HG02642 (cell line): ENCODE data around the gene EFCAB14.

Experiments used
- ATAC-seq: cut with Tn5 transposase; IDR thresholded peaks from one replicate; pipeline ENCODE4 v1.9.1; 2021; ENCODE audit warnings: mild to moderate bottlenecking; ENCODE audit not compliant: unreplicated experiment, poor library complexity

Gene EFCAB14

DNA sequence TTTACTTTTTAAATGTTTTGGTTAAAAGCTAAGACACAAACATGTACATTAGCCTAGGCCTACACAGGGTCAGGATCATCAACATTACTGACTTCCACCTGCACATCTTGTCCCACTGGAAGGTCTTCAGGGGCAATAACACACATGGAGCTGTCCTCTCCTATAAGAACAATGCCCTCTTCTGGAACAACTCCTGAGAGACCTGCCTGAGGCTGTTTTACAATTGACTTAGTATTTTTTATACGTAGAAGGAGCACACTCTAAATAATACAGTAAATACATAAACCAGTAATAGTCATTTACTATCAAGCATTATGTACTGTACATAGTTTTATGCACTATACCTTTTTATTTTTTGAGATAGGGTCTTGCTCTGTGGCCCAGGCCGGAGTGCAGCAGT is 88.2 kb downstream of the EFCAB14 start:
- ATAC-seq, result no peak
